Upper lobe of right lung (tissue), 1 donor: ENCODE measurements around the gene PNMA8C. TPM values are rescaled to one million over a fixed set of nuclear protein-coding genes. Genes with fewer than 3 reads are reported as not detected.
"Not testable (repeated sequence)": the region's sequence is repeated elsewhere in the genome, so short reads cannot be mapped to it uniquely, and the experiment has no call there.

ENCODE experiments used
- ATAC-seq: fragments of 200-7000 bp; cut with Tn5 transposase; one replicate; pipeline ENCODE4 v1.9.1; 2020; ENCODE audit warnings: mild to moderate bottlenecking, moderate library complexity
- DNase-seq: peaks from one replicate; pipeline ENCODE4 v3.0.0-alpha.2; 2020
- H3K27ac ChIP-seq: fragments of 200-600 bp; one replicate; pipeline ENCODE4 v1.8.0; 2022
- H3K27me3 ChIP-seq: fragments of 200-600 bp; one replicate; pipeline ENCODE4 v1.8.0; 2022; ENCODE audit warnings: mild to moderate bottlenecking
- H3K36me3 ChIP-seq: fragments of 200-600 bp; one replicate; pipeline ENCODE4 v1.8.0; 2022
- H3K4me1 ChIP-seq: fragments of 200-600 bp; one replicate; pipeline ENCODE4 v1.8.0; 2022
- H3K4me3 ChIP-seq: fragments of 200-600 bp; one replicate; pipeline ENCODE4 v1.8.0; 2022; ENCODE audit warnings: mild to moderate bottlenecking
- H3K9me3 ChIP-seq: fragments of 200-600 bp; one replicate; pipeline ENCODE4 v1.8.0; 2022
- intact Hi-C: fragments of 100-400 bp; cut with DNase I; formaldehyde crosslinking; loops from one replicate; pipeline ENCODE4 v1.11.0; 2022
- total RNA-seq: library from RNA; stranded (reverse); fragmentation: NEBNext Ultra II Directional; extraction: Animal tissue kit (Norgen Biotek cat#: 25700); gene quantifications from one replicate; pipeline ENCODE4 v1.2.1, GENCODE V29; 2021
- TF ChIP-seq, protein P1 (sequence below): fragments of 200-600 bp; IDR thresholded peaks from one replicate; pipeline ENCODE4 v1.8.0; 2022; ENCODE audit warnings: antibody characterized with exemption
- donor health status: DM: no; HTN: yes; CAD: no; lungs with severe emphysema.

Gene PNMA8C
- total RNA-seq, 1 donor from 2014 or later, result not detected

DNA sequence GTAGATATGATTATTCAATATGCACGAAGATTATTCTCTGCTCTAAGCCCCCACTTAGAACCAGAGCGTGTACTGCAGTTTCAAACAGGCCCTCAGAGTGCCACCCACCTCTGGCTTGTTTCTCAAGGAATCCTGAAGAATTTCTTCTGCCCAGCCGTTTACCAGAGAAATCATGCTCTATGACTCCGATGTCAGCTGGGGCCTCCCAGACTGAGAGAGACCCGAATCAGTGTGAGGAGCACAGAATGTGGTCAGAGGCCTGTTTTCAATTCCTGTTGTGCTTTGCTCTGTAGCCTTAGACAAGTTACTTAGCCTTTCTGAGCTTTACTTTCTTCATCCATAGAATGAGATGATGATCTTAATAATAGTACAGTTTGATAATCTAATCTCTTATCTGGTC is 5.5 kb downstream of the PNMA8C start:
- Histone ChIP-seq H3K4me1 (peaks cover 7% of the 10 kb centered on the region), H3K27me3 (peaks cover 19% of the 10 kb centered on the region), H3K4me3 (no peak overlapping the region), H3K36me3 (no peaks in the 10 kb centered on the region), H3K27ac (no peak overlapping the region), H3K9me3 (no peaks in the 10 kb centered on the region)
- ATAC-seq (no peak), DNase-seq (no peak)
- TF ChIP-seq, protein P1, sequence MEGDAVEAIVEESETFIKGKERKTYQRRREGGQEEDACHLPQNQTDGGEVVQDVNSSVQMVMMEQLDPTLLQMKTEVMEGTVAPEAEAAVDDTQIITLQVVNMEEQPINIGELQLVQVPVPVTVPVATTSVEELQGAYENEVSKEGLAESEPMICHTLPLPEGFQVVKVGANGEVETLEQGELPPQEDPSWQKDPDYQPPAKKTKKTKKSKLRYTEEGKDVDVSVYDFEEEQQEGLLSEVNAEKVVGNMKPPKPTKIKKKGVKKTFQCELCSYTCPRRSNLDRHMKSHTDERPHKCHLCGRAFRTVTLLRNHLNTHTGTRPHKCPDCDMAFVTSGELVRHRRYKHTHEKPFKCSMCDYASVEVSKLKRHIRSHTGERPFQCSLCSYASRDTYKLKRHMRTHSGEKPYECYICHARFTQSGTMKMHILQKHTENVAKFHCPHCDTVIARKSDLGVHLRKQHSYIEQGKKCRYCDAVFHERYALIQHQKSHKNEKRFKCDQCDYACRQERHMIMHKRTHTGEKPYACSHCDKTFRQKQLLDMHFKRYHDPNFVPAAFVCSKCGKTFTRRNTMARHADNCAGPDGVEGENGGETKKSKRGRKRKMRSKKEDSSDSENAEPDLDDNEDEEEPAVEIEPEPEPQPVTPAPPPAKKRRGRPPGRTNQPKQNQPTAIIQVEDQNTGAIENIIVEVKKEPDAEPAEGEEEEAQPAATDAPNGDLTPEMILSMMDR, result no peak
- intact Hi-C loops, result no loop called here

DNA sequence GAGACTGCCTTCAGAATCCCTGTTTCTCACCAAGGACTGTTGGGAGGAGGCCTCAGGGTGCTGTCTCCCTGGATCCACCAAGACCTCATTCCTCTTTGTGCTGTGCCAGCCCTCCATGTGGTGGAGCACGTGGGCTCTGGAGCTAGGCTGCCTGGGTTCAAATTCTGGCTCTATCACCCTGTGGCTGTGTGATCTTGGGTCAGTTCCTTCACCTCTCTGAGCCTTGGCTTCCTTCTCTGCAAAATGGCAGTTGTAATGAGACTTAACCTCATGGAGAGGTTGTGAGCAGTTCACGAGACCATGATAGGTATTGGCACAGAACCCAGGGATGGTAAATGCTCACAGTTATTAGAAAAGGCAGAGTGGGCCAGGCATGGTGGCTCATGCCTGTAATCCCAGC is 6.4 kb downstream of the PNMA8C start:
- no peak for DNase-seq
- no peaks in the 10 kb centered on the region for H3K9me3 ChIP-seq

DNA sequence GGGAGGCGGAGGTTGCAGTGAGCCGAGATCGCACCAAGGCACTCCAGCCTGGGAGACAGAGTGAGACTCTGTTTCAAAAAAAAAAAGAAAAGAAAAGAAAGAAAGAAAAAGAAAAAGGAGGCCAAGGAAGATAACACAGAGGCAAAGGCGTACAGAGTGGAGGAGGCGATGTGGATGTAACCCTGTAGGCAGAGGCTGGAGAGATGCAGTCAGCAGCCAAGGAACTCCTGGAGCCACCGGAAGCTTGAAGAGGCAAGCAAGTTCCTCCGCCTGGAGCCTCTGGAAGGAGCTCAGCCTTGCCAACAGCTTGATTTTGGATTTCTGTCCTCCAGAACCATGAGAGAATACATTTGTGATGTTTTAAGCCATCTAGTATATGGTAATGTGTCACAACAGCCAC is 8.7 kb downstream of the PNMA8C start:
- ATAC-seq (no peak), DNase-seq (no peak)
- TF ChIP-seq, protein P1, result no peak
- Histone ChIP-seq H3K27me3 (peaks cover 21% of the 10 kb centered on the region), H3K4me1 (peaks cover 6% of the 10 kb centered on the region), H3K9me3 (no peaks in the 10 kb centered on the region), H3K27ac (no peak overlapping the region), H3K36me3 (no peaks in the 10 kb centered on the region), H3K4me3 (no peak overlapping the region)
- intact Hi-C loops, result no loop called here

More for the DNA sequence above, 6.4 kb downstream of the PNMA8C start:
- H3K27me3 ChIP-seq, result peaks cover 15% of the 10 kb centered on the region
- peaks cover 7% of the 10 kb centered on the region for H3K4me1 ChIP-seq
- TF ChIP-seq, protein P1, result no peak
- H3K36me3 ChIP-seq, result no peaks in the 10 kb centered on the region
- intact Hi-C loops, result no loop called here
- H3K27ac ChIP-seq, result no peak overlapping the region
- no peak for ATAC-seq
- no peak overlapping the region for H3K4me3 ChIP-seq

DNA sequence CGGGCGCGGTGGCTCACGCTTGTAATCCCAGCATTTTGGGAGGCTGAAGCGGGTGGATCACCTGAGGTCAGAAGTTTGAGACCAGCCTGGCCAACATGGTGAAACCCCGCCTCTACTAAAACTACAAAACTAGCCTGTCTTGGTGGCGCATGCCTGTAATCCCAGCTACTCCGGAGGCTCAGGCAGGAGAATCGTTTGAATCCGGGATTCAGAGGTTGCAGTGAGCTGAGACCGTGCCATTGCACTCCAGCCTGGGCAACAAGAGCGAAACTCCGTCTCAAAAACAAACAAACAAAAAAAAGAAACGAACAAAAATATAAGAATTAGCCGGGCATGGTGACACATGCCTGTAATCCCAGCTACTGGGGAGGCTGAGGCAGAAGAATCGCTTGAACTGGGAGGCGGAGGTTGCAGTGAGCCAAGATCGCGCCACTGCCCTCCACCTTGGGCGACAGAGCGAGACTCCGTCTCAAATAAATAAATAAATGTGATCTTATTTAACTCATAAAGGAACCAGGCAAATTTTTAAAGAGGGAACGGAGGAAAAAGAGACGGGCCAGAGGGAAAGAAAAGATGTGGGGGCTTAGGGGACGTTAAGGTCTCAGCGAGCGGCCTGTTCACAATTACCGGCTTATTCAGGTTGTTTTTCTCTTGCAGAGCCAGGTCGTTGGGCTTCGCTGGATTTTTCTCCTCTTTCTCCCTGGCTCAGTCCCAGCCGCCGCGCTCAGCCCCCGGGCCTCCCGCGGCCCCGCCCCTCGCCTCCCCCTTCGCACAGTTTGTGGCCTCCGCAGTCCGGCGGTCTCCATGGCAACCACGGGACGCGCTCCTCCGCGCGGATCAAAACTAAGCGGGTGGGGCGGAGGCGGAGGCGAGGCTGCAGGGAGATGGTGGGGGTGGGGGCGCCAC is 12.7 kb downstream of the PNMA8C start:
- Histone ChIP-seq H3K27me3 (peaks cover 58% of the 10 kb centered on the region), H3K4me3 (peak overlapping the region; percentile 33)
- intact Hi-C loops, H3K9me3 ChIP-seq, H3K4me1 ChIP-seq, H3K27ac ChIP-seq, H3K36me3 ChIP-seq: not testable (repeated sequence)
- ATAC-seq (peak; percentile 71), DNase-seq (peak; percentile 92)

DNA sequence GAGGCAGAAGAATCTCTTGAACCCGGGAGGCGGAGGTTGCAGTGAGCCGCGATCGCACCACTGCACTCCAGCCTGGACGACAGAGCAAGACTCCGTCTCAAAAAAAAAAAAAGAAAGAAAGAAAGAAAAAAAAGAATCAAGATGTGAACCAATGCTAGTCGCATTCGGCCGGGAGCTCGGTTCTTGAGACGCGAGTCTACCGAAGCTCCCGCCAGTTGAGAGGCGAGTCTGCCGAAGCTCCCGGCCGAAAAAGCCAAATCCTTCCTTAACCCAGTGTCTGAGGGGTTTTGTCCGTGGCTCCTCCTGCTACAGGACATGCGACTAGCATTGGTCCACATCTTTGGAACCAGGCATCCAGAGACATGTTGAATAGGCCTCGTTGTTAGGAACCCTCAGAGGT is 13.8 kb downstream of the PNMA8C start:
- H3K27me3 ChIP-seq, result peaks cover 63% of the 10 kb centered on the region
- DNase-seq, intact Hi-C loops: not testable (repeated sequence)

DNA sequence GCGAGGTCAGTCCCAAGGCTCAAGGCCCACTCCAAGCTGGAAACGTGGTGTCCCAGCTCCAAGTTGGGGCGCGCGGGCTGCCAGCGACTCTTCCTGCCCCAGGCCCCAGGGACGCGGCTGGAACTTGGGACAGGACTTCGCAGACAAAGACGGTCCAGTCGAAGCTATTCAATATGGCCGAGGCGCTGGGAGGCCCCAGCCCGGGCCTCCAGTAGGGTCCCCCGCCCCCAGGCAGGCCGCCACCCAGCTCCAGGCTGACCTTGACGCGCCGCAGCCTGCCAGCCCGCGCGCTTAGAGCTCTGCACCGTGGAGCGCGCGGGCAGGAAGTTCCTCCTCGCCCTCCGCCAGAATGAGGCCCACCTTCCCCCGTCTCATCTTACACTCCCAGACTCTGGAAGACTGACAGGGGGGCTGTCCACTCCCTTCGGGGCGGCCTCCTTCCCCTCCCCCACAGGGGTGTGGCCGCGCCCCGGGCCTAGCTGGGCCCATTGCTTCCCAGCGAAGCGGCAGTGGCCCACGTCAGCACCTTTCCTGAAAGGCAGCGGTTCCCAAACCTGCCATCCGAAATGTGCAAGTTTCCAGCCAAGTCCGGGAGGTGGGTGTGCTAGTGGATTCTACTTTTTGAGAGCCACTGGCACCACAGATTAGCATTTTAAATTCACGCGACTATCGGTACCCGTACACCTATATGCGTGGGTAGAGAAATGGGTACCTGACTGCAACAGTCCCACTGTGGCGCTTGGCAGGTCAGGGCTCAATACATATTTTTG is 15.3 kb downstream of the PNMA8C start, which contains the start of gene CCDC8:
TSS of gene CCDC8 (minus strand) at position 303 of the 770 bp plus-strand sequence. CDS start 754 bp downstream, outside the sequence.
- H3K9me3 ChIP-seq, result no peaks in the 10 kb centered on the region
- ATAC-seq (peak; percentile 89), DNase-seq (peak; percentile 88)
- peaks cover 12% of the 10 kb centered on the region for H3K4me1 ChIP-seq
- intact Hi-C loops, result no loop called here
- peak within 1 kb of the TSS; percentile 56 for H3K4me3 ChIP-seq
- H3K36me3 ChIP-seq, result no peaks in the 10 kb centered on the region
- TF ChIP-seq, protein P1, result no peak
- H3K27ac ChIP-seq, result peak within 1 kb of the TSS; percentile 68
- peaks cover 64% of the 10 kb centered on the region for H3K27me3 ChIP-seq

More for the DNA sequence above, 13.8 kb downstream of the PNMA8C start:
- H3K4me3 ChIP-seq, ATAC-seq, H3K4me1 ChIP-seq, H3K9me3 ChIP-seq, H3K36me3 ChIP-seq, H3K27ac ChIP-seq: not testable (repeated sequence)
